ENCODE data around the gene CACNA1D.

DNA sequence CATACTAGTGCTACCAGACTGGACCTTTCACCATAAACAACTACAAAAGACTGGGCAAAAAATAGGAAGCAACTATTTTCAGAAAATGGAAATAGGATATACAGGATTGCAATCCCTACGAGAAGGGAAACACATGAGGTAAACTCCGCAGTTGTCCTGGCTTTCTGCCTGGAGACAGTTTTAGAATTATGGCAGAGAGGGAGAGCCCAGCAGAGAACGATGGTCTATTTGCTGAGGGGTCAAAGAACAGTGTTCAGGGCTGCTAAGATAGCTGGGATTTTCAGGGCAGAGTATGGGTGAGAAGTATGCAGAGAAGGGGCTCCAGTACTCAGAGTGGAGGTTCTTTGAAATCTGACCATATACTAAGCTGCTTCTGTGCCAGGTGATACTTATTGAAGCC is 188.4 kb downstream of the CACNA1D start:
- TF ChIP-seq CTCF (IDR thresholded peaks at IDR 0.05) (no peak), EP300 (IDR thresholded peaks at IDR 0.05) (no peak), POLR2A (IDR thresholded peaks at IDR 0.05) (no peak)
